WTC11 (cell line): Measurements from ENCODE around the gene SLC25A45. TPM values are rescaled to one million over a fixed set of nuclear protein-coding genes. Genes with fewer than 3 reads are reported as not detected.

Source experiments
- ATAC-seq: fragments of 200-7000 bp; cut with Tn5 transposase; 2 replicates; pipeline ENCODE4 v1.10.0; 2021; ENCODE audit warnings: mild to moderate bottlenecking, moderate library complexity
- CTCF ChIA-PET: fragments of 300-600 bp; sonication (Branson Sonifier 250); formaldehyde crosslinking; loops from one replicate; lab custom pipeline; 2021; ENCODE audit warnings: antibody characterized with exemption; lab: Charles Lee
- POLR2A ChIA-PET: fragments of 350-600 bp; sonication (Branson Sonifier 250); formaldehyde crosslinking; loops from one replicate; lab custom pipeline; 2021; ENCODE audit warnings: antibody characterized with exemption; lab: Charles Lee
- DNase-seq: peaks from one replicate; pipeline ENCODE4 v3.0.0; 2021; ENCODE audit warnings: low spot score
- H3K27ac Mint-ChIP-seq: 2 replicates; pipeline ENCODE4 v1.8.0; 2021; ENCODE audit warnings: mixed read lengths
- H3K27me3 Mint-ChIP-seq: 2 replicates; pipeline ENCODE4 v1.8.0; 2021; ENCODE audit warnings: low read depth, mild to moderate bottlenecking, moderate library complexity, mixed read lengths
- H3K36me3 Mint-ChIP-seq: 2 replicates; pipeline ENCODE4 v1.8.0; 2021; ENCODE audit warnings: mixed read lengths
- H3K4me1 Mint-ChIP-seq: 2 replicates; pipeline ENCODE4 v1.8.0; 2022; ENCODE audit warnings: mixed read lengths
- H3K4me3 Mint-ChIP-seq: 2 replicates; pipeline ENCODE4 v1.8.0; 2021; ENCODE audit warnings: mild to moderate bottlenecking, moderate library complexity, mixed read lengths
- H3K9me3 Mint-ChIP-seq: 2 replicates; pipeline ENCODE4 v1.8.0; 2021; ENCODE audit warnings: mixed read lengths
- CREM ChIP-seq: sonication (generic); formaldehyde crosslinking; IDR thresholded peaks from 2 replicates; pipeline ENCODE4 v1.8.1; 2022; ENCODE audit warnings: mild to moderate bottlenecking, missing genetic modification reagents, moderate library complexity
- CTCF ChIP-seq: fragments of 200-600 bp; IDR thresholded peaks from 2 replicates; pipeline ENCODE4 v1.8.0; 2022; ENCODE audit warnings: antibody characterized with exemption
- GABPB1 ChIP-seq: sonication (generic); formaldehyde crosslinking; IDR thresholded peaks from 2 replicates; pipeline ENCODE4 v1.8.1; 2023; ENCODE audit warnings: mild to moderate bottlenecking, missing genetic modification reagents
- HMGA2 ChIP-seq: fragments of 250-450 bp; sonication (Bioruptor Pico); IDR thresholded peaks from 2 replicates; pipeline ENCODE4 v1.4.0; 2021; ENCODE audit warnings: mild to moderate bottlenecking, moderate library complexity
- IRF2 ChIP-seq: sonication (generic); formaldehyde crosslinking; IDR thresholded peaks from 2 replicates; pipeline ENCODE4 v1.8.0; 2022; ENCODE audit warnings: low read depth, missing genetic modification reagents, borderline replicate concordance
- MLX ChIP-seq: sonication (generic); formaldehyde crosslinking; IDR thresholded peaks from 2 replicates; pipeline ENCODE4 v1.8.1; 2023; ENCODE audit warnings: mild to moderate bottlenecking, missing genetic modification reagents, moderate library complexity
- NFYB ChIP-seq: sonication (generic); formaldehyde crosslinking; conservative IDR thresholded peaks from 2 replicates; pipeline ENCODE4 v1.8.0; 2022; ENCODE audit warnings: low read depth, missing genetic modification reagents
- ZNF263 ChIP-seq: sonication (generic); formaldehyde crosslinking; IDR thresholded peaks from 2 replicates; pipeline ENCODE4 v1.8.1; 2022; ENCODE audit warnings: low read depth, mild to moderate bottlenecking, moderate library complexity, missing genetic modification reagents
- total RNA-seq: library from RNA; stranded (reverse); gene quantifications from 3 replicates; pipeline ENCODE4 v1.2.3, GENCODE V29; 2021
- TF ChIP-seq, protein P1 (sequence below): sonication (generic); formaldehyde crosslinking; IDR thresholded peaks from 2 replicates; pipeline ENCODE4 v1.8.0; 2022; ENCODE audit warnings: mild to moderate bottlenecking, missing genetic modification reagents
- TF ChIP-seq, protein P2 (sequence below): sonication (generic); formaldehyde crosslinking; IDR thresholded peaks from 2 replicates; pipeline ENCODE4 v1.8.0; 2022; ENCODE audit warnings: mild to moderate bottlenecking, missing genetic modification reagents

Gene SLC25A45
- total RNA-seq, 1 experiment from 2014 or later = 1.7 TPM

DNA sequence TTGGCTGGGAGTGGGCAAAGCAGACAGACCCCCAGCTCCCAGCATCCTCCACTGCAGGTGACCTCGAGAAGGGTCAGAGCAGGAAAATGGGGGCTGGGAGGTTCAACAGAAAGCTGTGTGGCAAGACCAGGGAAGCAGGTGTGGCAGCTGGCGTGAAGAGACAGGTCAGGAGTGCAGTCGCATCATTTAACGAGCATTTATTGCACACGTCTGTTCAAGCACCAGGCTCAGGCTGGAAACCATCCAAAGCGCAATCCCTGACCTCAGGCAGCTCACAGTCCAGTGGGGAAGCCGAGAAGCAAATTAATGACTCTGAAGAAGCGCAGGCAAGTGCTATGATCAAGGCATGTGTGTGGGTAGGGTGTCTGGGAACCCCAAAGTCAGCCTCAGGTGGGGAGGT lies 7.4 kb downstream of the SLC25A45 start:
- Mint-ChIP-seq H3K36me3 (no peaks in the 10 kb centered on the region), H3K4me3 (no peak overlapping the region), H3K27ac (no peak overlapping the region), H3K4me1 (no peaks in the 10 kb centered on the region), H3K27me3 (no peaks in the 10 kb centered on the region; the same call in 1 of the 2 replicates), H3K9me3 (no peaks in the 10 kb centered on the region)
- DNase-seq (no peak), ATAC-seq (no peak)
- POLR2A ChIA-PET = no interaction called here
- CTCF ChIA-PET = interaction anchor here (0.6 to 1.4 kb wide), 7 partner anchors 39 to 232 kb away, joined by 3 to 10 read pairs (median 4); no protein-coding TSS in a partner anchor
- TF ChIP-seq IRF2 = no peak
- TF ChIP-seq ZNF263 = no peak
- TF ChIP-seq, protein P1, sequence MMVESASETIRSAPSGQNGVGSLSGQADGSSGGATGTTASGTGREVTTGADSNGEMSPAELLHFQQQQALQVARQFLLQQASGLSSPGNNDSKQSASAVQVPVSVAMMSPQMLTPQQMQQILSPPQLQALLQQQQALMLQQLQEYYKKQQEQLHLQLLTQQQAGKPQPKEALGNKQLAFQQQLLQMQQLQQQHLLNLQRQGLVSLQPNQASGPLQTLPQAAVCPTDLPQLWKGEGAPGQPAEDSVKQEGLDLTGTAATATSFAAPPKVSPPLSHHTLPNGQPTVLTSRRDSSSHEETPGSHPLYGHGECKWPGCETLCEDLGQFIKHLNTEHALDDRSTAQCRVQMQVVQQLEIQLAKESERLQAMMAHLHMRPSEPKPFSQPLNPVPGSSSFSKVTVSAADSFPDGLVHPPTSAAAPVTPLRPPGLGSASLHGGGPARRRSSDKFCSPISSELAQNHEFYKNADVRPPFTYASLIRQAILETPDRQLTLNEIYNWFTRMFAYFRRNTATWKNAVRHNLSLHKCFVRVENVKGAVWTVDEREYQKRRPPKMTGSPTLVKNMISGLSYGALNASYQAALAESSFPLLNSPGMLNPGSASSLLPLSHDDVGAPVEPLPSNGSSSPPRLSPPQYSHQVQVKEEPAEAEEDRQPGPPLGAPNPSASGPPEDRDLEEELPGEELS (CRISPR knock-in tag) = no peak
- no peak for TF ChIP-seq NFYB (CRISPR knock-in tag)
- TF ChIP-seq, protein P2, sequence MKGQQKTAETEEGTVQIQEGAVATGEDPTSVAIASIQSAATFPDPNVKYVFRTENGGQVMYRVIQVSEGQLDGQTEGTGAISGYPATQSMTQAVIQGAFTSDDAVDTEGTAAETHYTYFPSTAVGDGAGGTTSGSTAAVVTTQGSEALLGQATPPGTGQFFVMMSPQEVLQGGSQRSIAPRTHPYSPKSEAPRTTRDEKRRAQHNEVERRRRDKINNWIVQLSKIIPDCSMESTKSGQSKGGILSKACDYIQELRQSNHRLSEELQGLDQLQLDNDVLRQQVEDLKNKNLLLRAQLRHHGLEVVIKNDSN (CRISPR knock-in tag) = no peak

- no peaks in the 10 kb centered on the region for H3K9me3 Mint-ChIP-seq
- CTCF ChIA-PET = interaction anchor here (0.6 to 1.5 kb wide), 7 partner anchors 40 to 1197 kb away, joined by 3 to 5 read pairs (median 4); no protein-coding TSS in a partner anchor
- ATAC-seq (no peak), DNase-seq (no peak)
- POLR2A ChIA-PET = no interaction called here
- H3K4me1 Mint-ChIP-seq = no peaks in the 10 kb centered on the region
- H3K27ac Mint-ChIP-seq = no peak overlapping the region
- no peaks in the 10 kb centered on the region; the same call in 1 of the 2 replicates for H3K27me3 Mint-ChIP-seq
- H3K36me3 Mint-ChIP-seq = no peaks in the 10 kb centered on the region
- TF ChIP-seq GABPB1 (CRISPR knock-in tag) (0 out of 2 replicates have a peak, but pooled peaks have one; percentile 50), MLX (CRISPR knock-in tag) (no peak)
- no peak overlapping the region for H3K4me3 Mint-ChIP-seq
Observed at GRCh38 chr11:65373839-65374580, 8.4 kb downstream of the SLC25A45 start.

DNA sequence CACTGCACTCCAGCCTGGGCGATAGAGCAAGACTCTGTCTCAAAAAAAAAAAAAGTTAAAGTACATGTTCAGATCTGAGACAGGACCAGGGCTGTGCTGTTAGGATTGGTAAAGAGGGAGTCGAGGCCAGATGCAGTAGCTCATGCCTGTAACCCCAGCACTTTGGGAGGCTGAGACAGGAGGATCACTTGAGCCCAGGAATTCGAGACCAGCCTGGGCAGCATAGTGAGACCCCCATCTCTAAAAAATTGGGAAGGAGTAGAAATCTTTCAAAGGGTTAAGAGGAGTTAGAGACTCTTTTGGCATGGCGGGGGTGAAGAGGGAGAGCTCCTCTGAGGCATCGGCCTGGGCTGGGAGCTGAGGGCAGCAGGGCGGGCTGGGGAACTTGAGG lies 11.8 kb downstream of the SLC25A45 start:
- DNase-seq = no peak
- Mint-ChIP-seq H3K9me3 (no peaks in the 10 kb centered on the region), H3K4me3 (no peak overlapping the region), H3K36me3 (no peaks in the 10 kb centered on the region), H3K4me1 (0 out of 2 replicates have a peak, but pooled peaks cover 4% of the 10 kb centered on the region)
- TF ChIP-seq, protein P1 (CRISPR knock-in tag) = no peak
- TF ChIP-seq HMGA2 (CRISPR knock-in tag) (no peak), GABPB1 (CRISPR knock-in tag) (no peak)
- TF ChIP-seq, all 79 proteins: peak for 0
- Mint-ChIP-seq H3K27me3 (no peaks in the 10 kb centered on the region; the same call in 1 of the 2 replicates), H3K27ac (no peak overlapping the region)
- ChIA-PET CTCF (interaction anchor here (0.7 to 1.9 kb wide), 3 partner anchors 96 to 140 kb away, joined by 4 to 6 read pairs (median 5); no protein-coding TSS in a partner anchor), POLR2A (interaction anchor here (0.7 to 1.0 kb wide), 2 partner anchors 127 to 128 kb away, joined by 3 to 4 read pairs; no protein-coding TSS in a partner anchor)
- ATAC-seq = no peak

DNA sequence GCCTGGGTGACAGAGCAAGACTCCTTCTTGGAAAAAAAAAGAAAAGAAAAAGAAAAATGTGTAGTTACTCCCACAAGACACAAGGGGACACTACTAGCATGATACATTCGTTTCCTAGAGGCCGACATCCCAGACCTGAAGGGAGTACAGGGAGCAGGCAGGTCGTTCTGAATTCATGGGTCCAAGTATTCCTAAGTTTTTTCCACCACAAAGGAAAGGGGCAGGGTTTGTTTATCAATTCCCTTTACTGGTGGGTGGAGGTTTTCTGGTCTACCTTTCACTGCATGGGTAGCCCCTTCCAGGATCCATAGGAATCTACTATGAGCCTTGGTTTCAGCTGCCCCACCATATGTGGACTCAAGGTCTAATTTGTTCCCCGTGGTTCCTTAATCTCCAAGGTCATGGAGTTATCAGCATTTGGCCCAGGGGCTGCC lies 16.1 kb downstream of the SLC25A45 start:
- Mint-ChIP-seq H3K27me3 (no peaks in the 10 kb centered on the region; the same call in 1 of the 2 replicates), H3K4me3 (no peak overlapping the region), H3K27ac (no peak overlapping the region), H3K9me3 (no peaks in the 10 kb centered on the region), H3K4me1 (0 out of 2 replicates have a peak, but pooled peaks cover 4% of the 10 kb centered on the region)
- ChIA-PET CTCF (interaction anchor here (0.6 to 1.4 kb wide), 10 partner anchors 12 to 227 kb away, joined by 3 to 6 read pairs (median 3); no protein-coding TSS in a partner anchor), POLR2A (no interaction called here)
- TF ChIP-seq CREM (CRISPR knock-in tag) = no peak
- no peak for TF ChIP-seq IRF2
- TF ChIP-seq CTCF = peak; percentile 57
- TF ChIP-seq, all 79 proteins: peak for 1
- no peaks in the 10 kb centered on the region for H3K36me3 Mint-ChIP-seq
- ATAC-seq = peak; percentile 96
- no peak for DNase-seq
